SIG-M5 treated with dmso at 0.1 percent for 504 hours (cell line): ENCODE measurements around the gene ABHD18.
"Not testable (repeated sequence)": the region's sequence is repeated elsewhere in the genome, so short reads cannot be mapped to it uniquely, and the experiment has no call there.

Experiments used
- DNase-seq: peaks from one replicate; lab custom pipeline; 2025; ENCODE audit not compliant: unreplicated experiment; lab: John Stamatoyannopoulos, UW

ABHD18 gene

DNA sequence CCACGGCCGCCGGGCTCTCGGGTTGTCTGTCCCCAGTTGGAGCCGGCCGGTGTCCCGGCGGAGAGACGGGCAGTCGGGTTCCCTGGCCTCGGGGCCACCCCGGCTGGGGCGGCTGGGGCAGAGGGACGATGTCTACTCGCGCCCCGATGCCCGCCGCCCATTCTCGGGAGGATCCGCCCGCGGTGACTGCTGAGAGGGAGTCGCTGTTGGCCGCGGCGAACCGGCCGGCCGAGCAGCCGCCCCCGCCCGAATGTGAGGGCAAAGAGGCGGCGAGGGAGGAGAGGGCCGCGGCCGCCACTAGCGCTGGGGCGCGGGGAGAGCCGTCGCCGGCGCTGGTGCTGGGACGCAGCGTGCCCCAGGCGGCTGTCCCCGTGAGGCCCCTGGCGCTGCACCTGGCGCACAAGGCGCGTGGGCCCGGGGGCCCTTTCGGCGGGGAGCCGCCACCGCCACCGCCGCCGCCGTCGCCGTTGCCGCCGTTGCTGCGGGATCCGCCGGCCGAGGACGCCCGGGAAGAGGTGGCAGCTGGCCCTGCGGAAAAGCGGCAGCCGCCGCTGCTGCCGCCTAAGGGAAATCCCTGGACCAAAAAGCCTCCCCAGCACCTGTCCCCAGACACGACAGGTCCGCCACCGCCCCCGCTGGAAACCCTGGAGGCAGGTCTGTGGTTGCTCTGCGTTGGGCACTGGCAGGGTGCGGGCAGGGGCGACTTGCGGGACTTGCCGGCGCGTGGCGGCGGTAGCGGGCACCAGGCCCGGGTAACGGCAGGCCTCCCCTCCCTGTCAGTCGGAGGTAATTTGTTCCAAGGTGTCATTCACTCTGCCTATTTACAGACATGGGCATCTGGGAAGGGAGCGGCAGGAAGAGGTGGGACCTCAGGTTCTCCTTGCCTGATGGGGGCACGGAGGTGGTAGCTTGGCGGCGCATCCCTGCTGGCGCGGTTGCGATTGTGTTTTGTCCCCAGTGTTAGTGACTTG, 96.6 kb downstream of the ABHD18 start:
- peak; percentile 30 for DNase-seq

GRCh38 chr4:128066453-128066820, 101.2 kb downstream of the ABHD18 start:
- DNase-seq: not testable (repeated sequence)

GRCh38 chr4:128068918-128069317, 103.7 kb downstream of the ABHD18 start:
- peak; percentile 24 for DNase-seq

GRCh38 chr4:128076464-128076863, 111.3 kb downstream of the ABHD18 start:
- no peak for DNase-seq
